ENCODE results near the gene ARFIP1.

DNA sequence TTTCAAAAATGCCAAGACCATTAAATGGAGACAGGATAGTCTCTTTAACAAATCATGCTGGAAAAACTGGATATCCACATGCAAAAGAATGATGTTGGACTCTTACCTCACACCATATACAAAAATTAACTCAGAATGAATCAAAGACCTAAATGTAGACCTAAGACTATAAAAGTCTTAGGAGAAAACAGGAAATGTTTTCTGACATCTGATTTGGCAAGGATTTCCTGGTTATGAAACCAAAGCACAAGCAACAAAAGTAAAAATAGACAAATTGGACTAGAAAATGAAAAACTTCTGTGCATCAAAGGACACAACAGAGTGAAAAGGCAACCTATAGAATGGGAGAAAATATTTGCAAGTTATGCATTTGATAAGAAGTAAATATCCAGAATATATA lies 37.6 kb downstream of the ARFIP1 start:
- no peak for TF ChIP-seq SUZ12 (IDR thresholded peaks at IDR 0.05; ENCODE audit: extremely low read depth, insufficient read depth, insufficient read length)
- TF ChIP-seq YY1 (IDR thresholded peaks at IDR 0.05; ENCODE audit: insufficient read depth, insufficient read length), result no peak
- TF ChIP-seq ZNF274 (IDR thresholded peaks at IDR 0.05; ENCODE audit: low read depth, low read length), result no peak
